NCI-H128 (cell line): ENCODE measurements around the gene GRK1.

Experiments used
- DNase-seq: peaks from one replicate; lab custom pipeline; 2025; ENCODE audit not compliant: unreplicated experiment; lab: John Stamatoyannopoulos, UW

Gene GRK1

DNA sequence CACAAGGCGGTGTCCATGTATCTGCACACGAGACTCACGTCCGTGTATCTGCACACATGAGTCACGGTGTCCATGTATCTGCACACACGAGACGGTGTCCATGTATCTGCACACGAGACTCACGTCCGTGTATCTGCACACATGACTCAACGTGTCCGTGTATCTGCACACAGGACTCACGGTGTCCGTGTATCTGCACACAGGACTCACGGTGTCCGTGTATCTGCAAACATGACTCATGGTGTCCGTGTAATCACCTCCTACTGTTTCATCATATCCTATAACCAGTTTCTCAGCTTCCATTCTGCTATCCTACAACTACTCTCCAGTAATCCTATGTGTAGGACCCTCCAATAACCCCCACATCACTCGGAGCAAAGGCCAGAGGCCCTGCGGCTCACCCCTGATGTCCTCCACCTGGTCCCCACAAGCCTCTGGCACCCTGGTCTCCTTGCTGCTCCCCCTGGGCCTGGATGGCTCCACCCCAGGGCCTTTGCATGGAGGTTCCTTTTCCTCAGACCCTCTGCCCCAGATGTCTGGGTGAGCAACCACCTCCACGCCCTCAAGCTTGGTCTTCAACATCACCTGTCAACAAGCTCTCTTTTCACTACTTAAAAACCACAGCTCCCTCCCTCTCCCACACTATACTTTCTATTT is 89.5 kb downstream of the GRK1 start:
- DNase-seq: no peak

DNA sequence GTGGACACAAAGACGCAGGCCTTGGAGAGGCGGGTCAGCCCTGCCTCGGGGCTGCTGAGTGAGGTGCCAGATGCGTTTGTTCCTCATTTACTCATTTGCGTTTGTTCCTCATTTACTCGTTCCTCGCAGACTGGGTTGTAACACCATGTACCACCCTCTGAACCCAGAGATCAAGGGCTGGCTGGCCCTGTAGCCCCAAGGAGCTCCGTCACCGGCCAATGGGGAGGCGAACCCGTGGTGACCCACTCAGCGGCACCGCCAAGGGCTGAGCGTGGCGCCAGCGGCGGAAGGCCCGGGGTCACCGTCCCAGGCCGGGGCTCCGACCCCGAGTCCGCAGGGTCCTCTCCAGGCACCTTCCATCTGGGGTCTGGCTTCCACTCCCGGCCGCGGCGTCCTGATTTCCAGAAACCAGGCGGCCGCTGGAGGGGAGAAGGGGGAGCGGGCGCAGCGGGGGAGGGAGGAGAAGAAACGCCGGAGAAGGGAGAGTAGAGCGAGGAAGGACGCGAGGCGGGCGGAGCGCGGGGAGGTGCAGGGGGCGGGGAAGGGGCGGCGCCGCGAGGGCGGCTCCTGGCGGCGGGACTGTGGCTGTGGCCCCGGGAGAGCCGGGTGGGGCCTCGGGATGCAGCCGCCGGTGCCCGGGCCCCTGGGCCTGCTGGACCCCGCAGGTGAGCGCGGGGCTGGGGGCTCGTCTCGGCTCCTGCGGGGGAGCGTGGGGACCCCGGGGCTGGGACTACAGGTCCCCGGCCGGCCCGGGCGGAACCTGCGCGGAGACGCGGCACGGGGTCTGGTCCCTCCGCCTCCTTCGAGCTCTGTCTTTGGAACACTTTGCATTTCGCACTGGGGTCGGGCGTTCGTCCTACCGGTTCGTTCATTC is 91.9 kb downstream of the GRK1 start, which contains the start of gene TMEM255B:
Gene TMEM255B, plus strand, starts transcription at position 576 of the 874 bp plus-strand sequence. Its CDS starts 44 bp downstream, at position 620.
- DNase-seq: no peak

DNA sequence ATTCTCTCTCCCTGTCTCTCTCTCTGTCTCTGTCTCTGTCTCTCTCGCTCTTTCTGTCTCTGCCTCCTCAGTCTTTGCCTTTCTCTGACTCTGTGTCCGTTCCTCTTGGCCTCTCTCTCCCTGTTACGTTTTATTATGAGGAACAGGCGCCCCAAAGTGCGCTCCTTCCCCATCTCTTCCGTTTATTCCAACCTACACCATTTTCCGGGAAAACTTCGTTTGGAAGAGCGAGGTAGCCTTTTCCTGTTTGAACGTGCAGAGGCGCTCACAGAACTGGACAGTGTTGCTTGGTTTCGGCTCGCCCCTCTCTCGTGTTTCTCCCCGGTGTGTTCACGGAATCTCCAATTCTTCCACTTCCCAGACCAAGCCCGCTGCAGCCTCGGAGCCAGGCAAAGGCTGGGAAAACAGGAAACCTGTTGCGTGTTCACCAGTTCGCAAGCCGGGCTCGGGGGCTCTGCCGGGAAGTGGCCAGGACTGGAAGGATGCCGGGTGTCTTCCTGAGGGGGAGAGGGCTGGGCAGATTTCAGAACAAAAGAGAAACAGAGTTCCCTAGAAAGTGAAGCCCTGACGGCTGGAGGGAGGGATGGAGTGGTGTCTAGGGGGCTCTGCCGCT is 92.6 kb downstream of the GRK1 start:
- no peak for DNase-seq

DNA sequence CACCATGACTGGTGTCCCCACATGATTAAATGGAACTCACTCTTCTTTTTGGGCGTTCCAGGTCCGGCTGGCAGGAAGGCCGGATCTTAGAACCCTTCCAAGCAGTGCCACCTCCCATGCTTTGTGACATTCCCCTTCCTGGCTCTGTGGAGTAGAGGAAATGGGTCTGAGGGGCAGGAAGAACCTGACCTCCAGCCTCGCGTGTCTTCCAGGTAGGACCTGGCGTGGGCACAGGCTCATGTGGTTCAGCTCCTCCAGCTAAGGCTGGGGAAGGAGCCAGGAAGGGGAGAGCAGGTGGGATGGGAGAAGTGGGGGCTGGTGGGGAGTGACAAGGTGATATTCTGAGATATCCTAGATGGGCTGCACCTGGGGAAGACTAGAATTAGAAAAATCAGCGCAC is 94.1 kb downstream of the GRK1 start:
- DNase-seq: no peak

DNA sequence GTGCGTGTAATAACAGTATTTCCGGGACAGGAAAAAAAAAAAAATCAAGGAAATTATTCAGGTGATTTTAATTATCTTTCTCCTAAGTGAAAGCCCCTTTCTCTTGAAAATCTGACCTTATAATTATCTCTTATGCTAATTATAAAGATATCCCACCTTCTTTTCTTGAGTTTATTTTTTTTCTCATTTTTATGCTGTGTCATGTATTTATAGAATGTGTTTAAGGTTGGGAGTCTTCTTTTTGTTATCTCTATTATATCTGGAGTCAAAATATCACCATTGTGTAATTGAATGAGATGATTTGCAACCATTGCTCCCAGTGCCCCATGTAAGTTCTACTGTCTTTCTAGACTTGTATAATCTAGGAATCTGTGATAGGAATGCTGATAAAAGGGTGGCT is 95.1 kb downstream of the GRK1 start:
- no peak for DNase-seq

DNA sequence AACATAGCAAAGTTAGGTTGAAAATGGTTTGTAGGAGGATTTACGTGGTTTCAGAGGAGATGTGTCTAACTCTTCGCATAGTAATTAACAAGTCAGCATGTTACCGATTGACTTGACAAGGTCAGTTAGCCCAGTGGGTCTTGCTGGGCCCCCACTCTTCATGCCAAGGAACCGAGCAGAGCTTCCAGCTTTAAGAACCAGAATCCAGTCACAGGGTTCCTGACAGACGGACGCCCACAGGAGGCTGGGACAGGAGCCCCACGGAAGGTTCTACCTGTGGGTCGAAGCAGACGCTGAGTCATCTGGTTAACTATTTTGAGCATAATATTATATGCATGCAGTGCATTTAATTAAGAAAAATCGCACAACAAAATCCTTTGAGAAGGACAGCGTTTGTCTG is 95.5 kb downstream of the GRK1 start:
- no peak for DNase-seq

DNA sequence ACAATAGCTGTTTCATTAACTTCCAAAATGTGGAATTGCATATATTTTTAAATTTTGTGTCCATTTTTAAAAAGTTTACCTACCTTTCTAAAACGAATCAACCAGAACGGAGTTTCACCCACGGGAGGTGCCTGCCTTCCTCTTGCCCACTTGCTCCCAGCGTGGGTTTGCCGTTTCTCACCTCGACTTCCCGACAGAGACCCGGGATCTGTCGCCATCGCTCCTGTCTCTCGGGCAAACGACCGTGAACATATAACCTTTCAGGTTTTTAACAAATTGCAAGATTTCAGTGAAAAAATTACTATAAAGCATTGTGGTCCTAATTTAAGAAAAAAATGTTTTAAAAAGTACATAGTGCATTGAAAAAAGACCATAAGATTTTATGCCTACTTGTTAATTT is 96.2 kb downstream of the GRK1 start:
- DNase-seq: no peak

DNA sequence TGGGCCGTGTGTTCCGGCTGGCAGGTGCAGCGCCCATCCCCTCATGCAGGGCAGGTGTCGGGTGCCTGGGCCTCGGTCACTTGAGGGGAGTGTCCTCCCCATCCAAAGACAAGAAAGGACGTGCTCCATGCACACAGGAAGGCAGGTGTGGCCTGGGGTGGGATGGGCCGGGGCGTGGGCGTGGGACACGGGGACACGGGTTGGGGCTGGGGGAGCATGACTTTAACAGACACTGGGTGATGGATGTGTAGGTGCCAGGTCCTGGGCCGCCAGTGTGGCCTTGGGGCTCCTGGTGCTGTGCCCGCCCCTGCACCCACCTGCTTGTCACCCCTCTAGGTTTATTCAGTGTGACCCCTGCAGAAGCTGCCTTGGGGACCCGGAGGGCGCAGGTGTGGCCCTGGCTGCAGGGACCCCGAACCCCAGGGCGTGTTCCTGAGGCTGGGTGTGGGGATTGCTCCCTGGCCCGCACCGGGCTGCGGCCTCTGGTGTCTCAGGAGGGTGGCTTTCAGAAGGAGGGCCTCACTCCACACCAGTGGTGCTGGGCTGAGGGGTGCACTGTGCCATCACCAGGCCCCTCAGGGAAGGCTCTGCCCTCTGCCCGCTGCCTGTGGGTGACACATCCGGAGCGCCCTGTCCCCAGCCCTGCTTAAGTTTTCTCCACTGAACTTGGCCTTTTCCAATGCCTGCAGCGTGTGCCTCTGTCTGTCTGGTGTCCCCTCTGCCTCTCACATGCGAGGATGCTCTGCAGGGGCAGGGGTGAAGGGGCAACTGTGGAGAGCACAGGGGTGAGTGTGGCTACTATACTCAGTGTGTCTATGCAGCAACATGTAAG is 97.2 kb downstream of the GRK1 start:
- DNase-seq: no peak

DNA sequence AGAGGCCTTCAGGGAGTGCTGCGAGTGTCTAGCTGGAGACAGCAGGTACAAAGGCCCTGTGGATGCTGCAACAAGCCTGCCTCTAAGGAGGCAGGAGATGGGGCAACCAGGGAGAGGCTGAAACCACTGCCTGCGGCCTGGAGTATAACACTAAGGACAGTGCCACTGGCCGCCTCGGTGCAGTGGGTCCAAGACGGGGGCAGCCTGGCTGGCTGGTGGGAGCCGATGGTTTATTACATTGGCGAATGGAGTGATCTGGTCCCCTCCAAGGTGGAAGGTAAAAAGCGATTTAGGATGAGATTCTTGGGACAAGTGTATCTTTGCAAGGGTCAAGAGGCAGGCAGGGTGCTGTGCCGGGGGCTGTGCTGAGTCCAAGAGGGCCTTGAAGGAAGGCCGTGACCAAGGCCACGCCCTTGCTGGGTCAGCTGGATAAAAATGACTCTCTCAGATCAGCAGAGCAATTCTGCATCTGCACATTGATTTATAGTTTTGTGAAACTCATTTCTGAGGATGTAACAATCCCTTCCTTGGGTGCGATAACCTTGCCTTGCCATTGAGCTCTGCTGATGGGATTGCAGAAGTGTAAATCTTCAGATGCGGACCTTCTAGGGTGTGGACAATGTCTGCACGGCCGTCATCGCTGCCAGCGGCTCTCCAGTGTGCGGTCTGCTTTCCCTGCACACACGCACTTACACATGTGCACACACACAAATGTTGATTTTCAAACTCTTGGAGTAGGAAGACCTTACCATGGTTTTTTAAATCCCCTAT is 98.0 kb downstream of the GRK1 start:
- DNase-seq: no peak

DNA sequence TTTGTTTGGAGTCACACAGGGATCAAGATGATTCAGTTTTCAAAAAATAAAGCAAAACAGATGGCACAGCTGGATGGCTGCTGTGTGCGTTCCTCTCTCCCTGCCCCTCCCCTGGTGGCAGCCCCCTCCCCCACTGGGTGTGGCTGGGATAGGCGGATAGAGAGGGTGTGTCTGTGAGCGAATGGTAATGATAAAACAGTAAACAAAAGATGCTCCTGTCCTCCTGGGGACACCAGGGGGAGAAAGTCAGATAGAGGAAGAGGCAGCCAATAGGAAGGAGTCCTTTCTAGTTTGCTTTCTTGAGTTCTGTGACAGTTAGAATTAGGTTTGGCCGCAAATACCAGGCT is 98.5 kb downstream of the GRK1 start:
- no peak for DNase-seq

DNA sequence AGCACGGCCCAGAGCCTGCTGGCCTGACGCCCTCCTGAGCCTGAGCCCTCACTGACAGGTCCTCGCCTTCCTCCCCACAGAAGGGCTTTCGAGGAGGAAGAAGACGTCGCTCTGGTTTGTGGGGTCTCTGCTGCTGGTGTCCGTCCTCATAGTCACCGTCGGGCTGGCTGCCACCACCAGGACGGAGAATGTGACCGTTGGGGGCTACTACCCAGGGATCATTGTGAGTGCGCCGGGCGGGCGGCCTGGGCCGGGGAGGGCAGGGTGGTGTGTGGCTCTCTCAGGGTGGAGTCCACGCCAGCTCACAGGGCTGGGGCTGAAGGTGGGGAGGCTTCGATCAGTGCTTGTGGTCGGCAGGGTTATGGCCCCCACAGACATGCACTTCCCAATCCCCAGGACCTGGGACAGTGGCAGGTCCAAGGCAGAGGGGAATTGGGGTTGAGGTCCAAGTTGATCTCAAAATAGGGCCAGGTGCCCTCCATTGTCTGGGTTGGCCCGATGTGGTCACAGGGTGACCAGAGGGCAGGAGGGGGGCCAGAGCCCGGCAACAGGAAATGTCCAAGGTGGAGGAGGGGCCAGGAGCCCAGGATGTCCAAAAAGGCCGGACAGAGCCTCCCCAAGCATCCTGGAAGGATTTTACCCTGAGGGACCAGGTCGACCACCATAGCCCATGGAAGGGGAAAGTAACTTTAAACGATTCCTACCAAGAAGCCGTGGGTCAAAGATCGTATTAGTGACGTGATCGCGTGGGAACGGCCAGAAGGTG is 99.2 kb downstream of the GRK1 start:
- no peak for DNase-seq

DNA sequence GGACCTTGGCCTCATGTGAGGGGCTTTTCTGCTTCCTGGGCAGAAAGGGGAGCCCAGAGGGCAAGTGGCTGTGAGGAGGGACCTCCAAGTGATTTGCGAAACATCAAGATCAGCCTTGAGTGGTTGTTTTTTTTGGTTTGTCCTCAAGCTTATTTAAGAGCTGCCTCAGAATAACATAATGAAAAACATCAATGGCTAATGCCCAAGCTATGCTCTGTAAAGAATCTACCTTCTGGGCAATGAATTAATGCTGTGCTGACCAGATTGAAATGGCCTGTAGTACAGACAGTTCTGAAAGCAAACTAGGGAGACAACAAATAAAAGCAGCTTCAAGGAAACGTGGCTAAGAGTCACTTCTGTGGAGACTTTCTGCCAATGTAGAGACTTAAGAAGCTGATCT is 100.3 kb downstream of the GRK1 start:
- no peak for DNase-seq

DNA sequence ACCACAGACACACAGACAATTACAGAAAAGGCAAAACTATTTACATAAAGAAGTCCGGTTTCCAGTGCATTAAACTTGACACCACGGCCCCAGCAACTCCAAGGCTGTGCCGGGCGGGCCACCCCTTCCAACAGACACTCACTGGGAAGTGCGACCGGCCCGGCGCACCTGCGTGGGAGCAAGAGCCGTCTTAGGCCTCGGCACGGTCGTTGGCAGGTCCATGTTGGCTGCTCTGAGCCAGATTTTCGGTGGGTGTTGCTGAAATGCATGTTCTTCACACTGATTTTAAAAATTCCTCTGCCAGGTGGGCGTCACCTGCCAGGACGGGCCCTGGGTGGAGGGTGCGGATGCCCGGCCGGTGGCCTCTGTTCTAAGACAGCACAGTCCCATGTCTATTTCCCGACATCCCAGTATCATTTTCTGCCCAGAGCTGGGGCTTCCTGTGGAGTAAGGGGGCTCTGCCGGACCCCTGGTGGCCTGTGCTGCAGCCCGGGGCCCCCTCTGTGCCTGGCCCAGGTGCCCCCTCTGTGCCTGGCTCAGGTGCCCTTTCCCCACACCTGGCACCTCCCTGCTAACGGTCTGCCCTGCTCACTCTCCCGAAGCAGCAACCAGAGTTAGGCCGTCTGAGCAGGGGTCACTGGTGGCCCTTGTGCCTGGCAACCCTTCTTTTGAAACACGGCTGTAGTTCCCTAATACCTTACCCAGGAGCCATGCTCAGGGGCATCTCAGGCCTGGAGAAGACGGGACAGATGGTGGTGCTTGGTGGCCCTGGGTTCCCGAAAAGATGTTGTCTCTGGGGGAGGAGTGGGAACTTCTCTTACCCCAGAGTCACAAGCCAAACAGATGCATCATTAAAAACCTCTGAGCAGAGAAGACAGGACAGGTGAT is 101.2 kb downstream of the GRK1 start:
- no peak for DNase-seq

DNA sequence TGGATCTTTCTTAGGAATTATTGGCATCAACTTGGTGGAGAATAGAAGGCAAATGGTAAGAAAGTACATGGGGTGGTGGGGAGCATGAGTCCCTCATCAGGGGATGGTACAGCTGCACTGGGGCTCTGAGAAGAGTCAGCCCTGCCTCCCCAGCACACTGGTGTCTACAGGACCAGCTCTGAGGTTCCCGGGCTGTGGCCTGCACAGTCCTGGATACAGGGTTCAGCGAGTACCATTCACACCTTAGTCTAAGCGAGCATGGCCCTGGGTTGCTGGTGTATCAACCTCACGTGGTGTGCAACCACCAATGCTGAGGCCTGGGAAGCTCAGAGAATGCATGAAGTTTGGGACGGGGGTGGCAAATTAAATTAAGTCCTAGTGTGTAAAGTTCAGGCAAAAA is 102.1 kb downstream of the GRK1 start:
- DNase-seq: no peak

DNA sequence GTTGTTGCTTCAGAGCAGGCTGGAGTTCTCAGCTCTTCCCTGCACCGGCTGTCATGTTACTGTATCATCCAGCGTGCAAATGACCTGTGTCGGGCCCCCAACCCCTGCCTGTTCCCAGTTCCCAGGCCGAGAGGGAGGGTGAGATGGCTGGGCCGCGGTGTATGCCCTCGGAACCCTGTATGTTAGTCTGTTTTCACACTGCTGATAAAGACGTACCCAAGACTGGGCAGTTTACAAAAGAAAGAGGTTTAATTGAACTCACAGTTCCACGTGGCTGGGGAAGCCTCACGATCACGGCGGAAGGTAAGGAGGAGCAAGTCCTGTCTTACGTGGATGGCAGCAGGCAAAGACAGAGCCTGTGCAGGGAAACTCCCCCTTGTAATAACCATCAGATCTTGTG is 102.9 kb downstream of the GRK1 start:
- DNase-seq: no peak

DNA sequence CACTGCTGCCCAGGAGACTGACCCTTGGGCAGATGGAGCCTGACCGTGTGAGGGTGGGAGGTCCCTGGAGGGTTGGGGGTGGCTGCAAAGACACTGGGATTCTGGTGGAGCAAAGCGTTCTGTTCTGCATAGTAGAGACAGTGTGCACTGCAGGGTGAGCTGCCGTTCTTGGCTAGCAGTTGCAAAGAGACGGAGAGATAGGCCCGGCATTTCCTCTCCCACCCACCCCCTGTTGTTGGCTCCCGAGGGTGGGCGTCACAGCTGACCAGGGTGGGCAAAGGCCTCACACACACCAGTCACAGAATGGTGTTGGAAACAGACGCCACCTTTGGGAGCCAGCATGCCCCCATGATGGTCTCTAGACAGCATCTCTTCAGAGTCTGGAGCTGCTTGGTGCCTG is 103.4 kb downstream of the GRK1 start:
- no peak for DNase-seq

DNA sequence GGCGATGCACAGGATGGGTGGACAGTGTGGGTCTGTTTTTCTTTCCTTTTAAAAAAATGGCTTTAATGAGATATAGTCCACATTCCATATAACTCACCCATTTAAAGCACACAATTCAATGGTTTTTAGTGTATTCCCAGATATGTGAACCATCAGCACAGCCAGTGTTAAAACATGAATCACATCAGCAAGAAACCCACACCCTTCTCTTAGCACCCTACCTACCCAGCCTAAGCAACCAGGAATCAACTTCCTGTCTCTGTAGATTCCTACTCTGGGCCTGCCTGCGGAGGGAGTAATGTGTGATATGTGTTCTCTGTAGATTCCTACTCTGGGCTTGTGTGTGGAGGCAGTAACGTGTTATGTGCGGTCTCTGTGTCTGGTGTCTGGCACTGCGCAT is 103.9 kb downstream of the GRK1 start:
- no peak for DNase-seq

DNA sequence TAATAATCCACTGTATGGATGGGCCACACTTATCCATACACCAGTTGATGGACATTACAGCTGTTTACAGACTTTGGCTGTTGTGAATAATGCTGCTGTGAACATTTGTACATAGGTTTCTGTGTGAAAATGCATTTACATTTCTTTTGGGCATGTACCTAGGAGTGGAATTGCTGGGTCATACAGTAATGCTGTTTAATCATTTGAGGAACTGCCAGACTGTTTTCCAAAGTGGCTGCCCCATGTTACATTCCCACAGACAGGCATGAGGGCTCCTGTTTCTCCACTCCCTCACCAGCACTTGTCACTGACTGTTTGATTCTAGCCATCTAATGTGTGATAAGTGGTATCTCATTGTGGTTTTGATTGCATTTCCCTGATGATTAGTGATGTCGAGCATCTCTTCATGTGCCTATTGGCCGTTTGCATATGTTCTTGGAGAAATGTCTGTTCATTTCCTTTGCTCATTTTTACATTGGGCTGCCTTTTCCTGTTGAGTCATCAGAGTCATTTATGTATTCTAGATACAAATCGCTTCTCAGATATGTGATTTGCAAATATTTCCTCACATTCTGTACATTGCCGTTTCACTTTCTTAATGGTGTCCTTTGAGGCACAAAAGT is 104.8 kb downstream of the GRK1 start:
- DNase-seq: no peak
